AG08396 (cell line): Measurements from ENCODE around the gene OPHN1.

Source experiments
- DNase-seq: peaks from one replicate; pipeline ENCODE4 v3.0.0; 2012; ENCODE audit warnings: low spot score, mixed read lengths

The OPHN1 gene

DNA sequence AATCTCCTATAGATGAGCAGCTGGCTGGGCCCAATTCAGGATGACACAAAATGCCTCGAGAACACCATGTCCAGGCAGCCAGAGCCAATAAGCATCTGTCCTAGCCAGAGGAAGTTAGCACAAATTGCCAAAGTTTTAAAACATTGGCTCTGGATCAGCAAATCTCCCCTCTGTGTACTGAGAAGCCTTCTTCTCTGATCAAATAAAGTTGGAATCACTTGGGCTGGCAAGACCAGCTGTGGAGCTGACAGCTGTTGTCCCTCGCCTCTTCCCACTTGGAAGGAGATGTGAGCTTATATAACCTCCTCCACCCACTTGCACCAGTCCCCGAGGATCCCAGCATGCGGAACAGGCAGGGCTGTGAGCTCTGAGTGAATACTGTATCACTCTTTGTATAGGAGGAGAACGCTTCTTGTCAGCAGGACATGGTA, 183.9 kb downstream of the OPHN1 start:
- no peak for DNase-seq

- no peak for DNase-seq
Observed at GRCh38 chrX:68238568-68238967, 194.7 kb downstream of the OPHN1 start.

GRCh38 chrX:68234171-68234910, 199.0 kb downstream of the OPHN1 start:
- DNase-seq = no peak

GRCh38 chrX:68232206-68232605, 201.1 kb downstream of the OPHN1 start:
- no peak for DNase-seq

DNA sequence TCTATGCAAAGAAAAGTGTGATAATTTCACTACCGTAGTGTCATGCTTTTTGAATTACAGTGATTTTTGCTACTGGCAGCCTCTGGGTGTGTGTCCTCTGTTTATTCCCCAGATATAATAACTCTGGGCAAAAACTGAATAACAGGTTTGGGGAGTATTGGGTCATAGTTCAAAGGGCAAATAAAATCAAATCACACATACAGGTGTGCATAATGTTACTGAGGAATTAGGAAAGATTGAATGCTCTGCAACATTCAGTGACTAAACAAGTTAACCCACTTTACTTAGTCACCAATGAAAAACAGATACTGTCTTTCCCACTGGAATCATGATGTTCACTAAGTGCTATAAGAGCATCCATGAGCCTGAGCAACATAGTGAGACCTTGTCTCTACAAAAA, 224.3 kb downstream of the OPHN1 start:
- no peak for DNase-seq

DNA sequence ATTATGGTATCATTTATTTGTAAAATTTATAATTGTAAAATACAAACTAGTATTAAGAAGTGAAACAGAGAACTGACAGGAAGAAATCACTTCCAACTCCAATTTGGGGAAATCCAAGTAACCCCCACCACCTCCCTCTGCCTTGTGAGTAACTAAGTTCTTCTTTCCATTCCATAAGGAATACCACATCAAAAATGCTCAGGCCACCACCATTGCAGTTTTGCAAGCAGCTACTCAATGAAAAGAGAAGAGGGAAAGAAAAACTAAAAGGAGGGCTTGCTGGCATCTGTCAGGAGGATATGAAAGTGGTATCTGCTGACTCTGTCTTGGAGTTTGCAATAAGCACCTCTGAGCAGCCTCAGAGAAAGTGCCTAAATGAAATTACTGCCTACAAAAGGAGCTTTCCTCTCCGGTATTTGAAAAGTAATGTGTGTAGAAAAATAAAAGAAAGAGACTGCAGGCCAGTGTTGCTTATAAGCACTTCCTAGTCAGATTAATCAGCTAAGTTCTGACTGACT, 228.7 kb downstream of the OPHN1 start:
- DNase-seq = no peak

DNA sequence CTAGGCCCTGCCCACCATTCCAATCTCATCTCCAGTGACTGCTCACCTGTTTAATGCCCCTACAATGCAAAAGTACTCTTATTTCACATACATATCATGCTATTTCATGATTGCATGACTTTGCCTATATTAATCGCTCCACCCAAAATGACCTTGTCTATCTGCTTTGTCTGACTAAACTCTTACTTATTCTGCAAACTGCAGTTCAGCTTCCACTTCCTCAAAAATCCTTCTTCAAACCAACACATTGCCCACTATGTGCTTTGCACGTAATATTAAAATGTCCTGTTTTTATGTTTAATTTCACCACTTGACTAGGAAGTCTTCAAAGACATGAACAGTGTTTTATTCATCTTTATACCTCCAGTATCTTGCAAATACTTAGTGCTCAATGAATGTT, 229.6 kb downstream of the OPHN1 start:
- no peak for DNase-seq

GRCh38 chrX:68203211-68203610, 230.1 kb downstream of the OPHN1 start:
- DNase-seq = no peak

GRCh38 chrX:68199062-68199848, 234.0 kb downstream of the OPHN1 start:
- DNase-seq = no peak

DNA sequence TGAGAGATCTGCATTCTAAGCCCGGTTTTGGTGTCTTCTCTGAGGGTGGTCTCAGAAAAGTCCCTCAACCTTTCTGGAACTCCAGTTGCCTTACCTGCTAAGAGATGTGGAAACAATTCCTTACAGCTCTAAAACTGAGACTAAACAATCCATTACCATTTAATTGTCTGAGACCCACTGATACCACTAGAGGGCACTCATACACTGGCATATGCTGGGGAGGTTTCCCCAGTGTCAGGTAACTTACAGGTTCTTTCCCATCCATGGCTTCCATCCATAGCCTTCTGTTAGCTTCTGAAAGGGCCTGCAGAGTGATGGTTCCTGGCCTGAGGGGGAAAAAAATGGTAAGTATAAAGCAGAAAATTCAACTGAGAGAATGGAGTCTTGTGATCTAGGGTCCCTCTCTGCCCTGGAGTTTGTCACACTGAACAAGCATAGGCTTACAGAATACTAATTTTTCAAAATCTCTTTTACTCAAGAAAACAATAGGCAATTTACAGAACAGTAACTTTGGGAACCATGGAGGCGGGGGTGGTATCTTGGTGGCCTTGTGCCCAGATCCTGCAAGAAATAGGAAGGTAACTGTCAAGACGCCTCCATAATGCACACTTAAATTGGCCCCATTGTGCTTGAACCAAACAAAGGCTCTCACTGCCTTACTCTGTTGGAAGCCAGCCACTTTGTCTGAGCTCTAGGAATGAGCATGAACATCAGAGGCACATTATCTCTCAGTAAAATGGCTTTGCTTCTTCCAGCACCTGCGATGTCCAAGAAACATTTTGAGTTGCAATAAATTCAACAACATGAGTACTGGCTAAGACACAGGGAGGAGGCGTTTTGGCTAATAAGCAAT, 236.1 kb downstream of the OPHN1 start:
- peak; percentile 53 for DNase-seq

- DNase-seq = no peak
Observed at GRCh38 chrX:68195561-68195960, 237.7 kb downstream of the OPHN1 start.

DNA sequence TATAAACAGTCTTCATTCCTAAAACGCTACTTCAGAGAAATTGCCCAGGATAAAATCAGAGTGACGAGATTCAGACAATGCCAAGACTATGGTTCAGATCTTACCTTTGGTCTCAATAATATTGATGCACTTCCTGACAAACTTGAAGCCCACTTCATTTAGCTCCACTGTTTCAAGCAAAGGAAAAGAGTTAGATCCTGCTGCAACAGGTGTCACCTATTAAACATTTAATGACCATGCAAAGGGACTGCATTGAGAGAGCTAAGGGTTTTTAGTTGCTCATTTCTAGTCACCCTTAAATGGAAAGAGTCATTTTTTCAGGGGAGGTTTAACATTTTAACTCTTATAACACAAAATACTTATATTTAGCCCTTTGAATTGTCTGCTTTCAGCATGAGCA, 239.5 kb downstream of the OPHN1 start:
- no peak for DNase-seq

DNA sequence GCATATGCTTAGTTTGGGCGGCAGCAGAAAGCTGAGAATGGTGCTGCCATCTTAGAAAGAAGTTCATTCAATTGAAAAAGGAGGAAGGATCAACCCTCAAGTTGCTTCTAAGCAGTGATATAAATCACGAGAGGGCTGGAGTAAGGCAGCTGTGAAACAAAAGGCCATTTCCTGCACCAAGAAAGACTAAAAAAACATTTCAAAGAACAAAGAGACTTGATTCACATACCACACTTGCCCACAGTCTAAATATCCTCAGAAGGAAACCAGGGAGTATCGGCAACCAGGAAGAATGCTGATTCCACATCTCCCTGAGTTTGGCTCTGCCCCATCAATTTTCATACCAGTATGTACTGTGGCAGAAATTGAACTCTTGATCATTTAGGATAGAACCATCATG, 240.1 kb downstream of the OPHN1 start:
- no peak for DNase-seq

- no peak for DNase-seq
Observed at GRCh38 chrX:68190799-68191198, 242.5 kb downstream of the OPHN1 start.

- DNase-seq = no peak
Observed at GRCh38 chrX:68186552-68187262, 246.6 kb downstream of the OPHN1 start.

- no peak for DNase-seq
Observed at GRCh38 chrX:68185161-68185560, 248.1 kb downstream of the OPHN1 start.

GRCh38 chrX:68183612-68184214, 249.6 kb downstream of the OPHN1 start:
- no peak for DNase-seq

DNA sequence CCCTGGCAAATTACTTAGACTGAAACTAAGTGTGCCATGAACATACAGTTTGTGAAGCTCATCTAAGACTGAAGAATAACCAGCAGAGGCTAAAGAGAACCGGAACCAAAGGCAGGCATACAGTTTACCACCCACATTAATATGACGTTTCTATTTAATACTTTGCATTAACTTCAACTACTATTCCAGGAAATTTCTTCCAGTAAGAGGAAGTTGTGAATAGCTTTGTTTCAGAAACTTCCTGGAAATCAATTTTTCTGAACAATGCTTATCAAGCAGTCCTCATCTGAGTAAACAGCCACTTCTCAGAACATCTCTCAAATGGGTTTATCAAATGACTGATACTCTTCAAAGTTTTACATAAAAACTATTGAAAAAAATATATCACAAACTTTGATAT, 252.7 kb downstream of the OPHN1 start:
- no peak for DNase-seq

- DNase-seq = no peak
Observed at GRCh38 chrX:68179355-68179754, 253.9 kb downstream of the OPHN1 start.

- DNase-seq = no peak
Observed at GRCh38 chrX:68177542-68177941, 255.8 kb downstream of the OPHN1 start.

DNA sequence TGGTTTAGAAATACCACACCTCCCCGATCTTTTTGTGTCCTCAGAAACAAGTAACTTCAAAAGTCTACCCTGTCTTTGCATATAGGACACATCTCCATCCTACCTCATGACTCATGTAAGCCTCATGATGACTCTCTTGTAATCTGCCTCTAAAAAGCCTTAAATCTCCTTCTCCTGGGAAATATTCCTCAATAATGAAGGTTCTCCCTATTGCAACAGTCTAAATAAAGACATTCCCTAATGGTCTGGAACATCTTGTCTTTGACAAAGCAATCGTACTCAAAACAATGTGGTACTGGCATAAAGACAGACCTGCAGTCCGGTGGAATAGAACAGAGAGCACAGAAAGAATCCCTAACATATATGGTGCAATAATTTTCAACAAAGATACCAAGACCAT, 257.7 kb downstream of the OPHN1 start:
- DNase-seq = no peak
